Limb (tissue), 2 donors: ENCODE results near the gene CRYZL1.

Experiments
- DNase-seq, 2 donors: peaks; one replicate each; pipeline ENCODE4 v3.0.0-alpha.2; 2016; ENCODE audit errors: extremely low spot score in 2 of 2

The CRYZL1 gene

DNA sequence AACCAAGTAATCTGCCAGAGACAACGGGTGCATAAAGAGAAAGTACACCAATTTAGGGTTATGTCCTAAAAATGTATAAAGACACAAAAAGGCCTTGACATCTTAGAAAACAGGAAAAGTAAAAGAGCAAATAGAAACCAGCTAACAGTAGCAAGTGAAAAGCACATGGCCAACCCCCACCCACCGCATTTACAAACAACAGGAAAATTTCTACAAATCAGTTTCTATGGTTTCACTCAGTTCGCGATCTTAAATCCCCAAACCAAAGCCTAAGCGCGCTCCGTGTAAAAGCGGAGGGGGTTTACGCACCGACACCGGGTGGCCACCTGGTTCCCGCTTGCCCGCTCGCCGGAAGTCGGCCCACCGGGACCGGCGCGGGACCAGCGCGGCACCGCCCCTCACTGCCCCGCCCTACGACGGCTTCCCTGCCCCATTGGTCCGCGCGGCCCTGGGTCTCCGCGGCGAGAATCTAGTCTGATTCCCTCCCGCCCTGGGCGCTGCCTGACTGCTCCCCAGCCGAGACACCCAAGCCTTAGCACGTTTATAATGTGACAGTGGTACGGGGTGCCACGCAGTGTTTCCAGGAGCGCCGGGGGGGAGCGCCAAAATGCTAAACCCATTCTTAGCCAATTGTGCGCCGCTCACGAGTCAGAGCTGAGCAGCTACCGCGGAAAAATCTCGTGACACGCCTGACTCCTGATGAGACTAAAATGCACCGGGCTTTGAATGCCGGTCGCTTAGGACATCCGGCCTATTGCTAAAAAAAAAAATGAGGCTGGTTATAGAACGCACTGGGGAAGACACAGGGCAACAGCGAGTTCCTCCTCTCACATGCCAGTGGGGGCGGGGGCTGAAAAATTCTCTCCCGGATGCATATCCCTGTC lies 99.5 kb downstream of the CRYZL1 start, which contains the start of gene GART:
GART (minus strand) TSS at position 362 of the 884 bp plus-strand sequence. CDS start 2,802 bp downstream, outside the sequence.
- peak; percentile 81 to 91 for DNase-seq

DNA sequence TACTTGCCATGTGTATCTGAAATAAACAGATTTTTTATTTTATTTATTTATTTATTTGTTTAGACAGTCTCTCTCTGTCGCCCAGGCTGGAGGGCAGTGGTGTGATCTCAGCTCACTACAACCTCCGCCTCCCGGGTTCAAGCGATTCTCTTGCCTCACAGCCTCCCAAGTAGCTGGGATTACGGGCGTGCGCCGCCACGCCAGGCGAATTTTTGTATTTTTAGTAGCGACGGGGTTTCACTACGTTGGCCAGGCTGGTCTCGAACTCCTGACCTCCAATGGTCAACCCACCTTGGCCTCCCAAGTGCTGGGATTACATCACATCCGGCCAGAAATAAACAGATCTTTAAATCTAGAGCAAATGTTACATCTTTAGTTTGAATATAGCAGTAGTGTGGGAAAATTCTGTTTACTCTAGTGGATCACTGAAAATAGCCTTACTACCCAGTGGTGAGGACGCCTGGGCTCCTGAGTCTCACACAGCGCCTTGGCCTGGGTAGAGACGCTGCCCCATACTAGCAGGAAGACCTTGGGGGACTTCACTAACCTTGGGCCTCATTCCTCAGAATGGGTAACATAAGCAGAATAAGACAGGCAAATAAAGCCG lies 100.3 kb downstream of the CRYZL1 start:
- DNase-seq = peak in 1 of 2 donors; percentile 38

DNA sequence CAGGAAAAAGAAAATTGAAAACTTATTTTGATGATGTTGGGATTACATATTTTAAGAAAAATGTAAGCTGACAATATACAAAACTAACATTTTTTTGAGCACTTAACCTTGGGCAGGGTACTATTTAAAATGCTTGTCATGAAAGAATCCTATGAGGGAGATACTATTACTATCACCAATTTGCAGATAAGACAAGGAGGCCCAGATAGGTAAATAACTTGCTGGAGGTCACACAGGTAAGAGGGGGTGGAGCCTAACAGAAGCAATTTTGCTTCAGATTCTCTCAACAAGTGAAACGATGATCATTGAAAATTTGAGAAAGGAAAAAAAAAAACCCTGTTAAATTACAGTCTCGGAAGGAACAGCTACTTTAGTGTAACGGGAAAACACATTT lies 100.8 kb downstream of the CRYZL1 start:
- DNase-seq = no peak

DNA sequence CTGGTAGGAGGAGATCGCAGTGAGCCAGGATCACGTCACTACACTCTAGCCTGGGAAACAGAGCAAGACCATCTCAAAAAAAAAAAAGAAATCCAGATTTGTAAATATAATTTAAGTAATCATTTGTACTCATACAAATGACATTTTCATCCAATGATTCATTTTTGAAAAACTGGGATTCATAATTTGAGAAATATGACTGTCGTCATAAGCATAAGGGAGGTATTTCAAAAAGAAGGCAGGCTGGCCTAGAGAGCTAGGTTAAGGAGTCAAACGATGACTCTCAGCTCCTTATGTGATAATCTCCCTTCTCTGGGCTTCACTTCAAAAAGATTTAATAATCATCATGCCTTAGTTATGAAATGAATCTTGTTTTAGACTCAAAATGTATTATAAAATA lies 101.9 kb downstream of the CRYZL1 start:
- DNase-seq = no peak
